A549 (cell line): ENCODE measurements around the gene SRCIN1.

Experiments
- CBX8 ChIP-seq: fragments of 200-600 bp; sonication (generic); IDR thresholded peaks from 2 replicates; pipeline ENCODE4 v1.6.1; 2016
- CHD4 ChIP-seq: fragments of 200-600 bp; sonication (generic); IDR thresholded peaks from 2 replicates; pipeline ENCODE4 v1.6.1; 2016; ENCODE audit warnings: antibody characterized with exemption, mild to moderate bottlenecking, borderline replicate concordance
- EP300 ChIP-seq, 2 experiments: fragments of >200 bp; sonication (Bioruptor Twin); formaldehyde crosslinking; IDR thresholded peaks; 2 replicates in 1 of 2; 3 replicates in 1 of 2; pipeline ENCODE4 v1.6.1; 2016 to 2017
- FOSB ChIP-seq: fragments of 250-450 bp; sonication (Bioruptor Pico); IDR thresholded peaks from 2 replicates; pipeline ENCODE4 v1.5.0; 2020; ENCODE audit warnings: mild to moderate bottlenecking, moderate library complexity
- POLR2A ChIP-seq: IDR thresholded peaks from 2 replicates; pipeline ENCODE4 v1.6.1; 2012; ENCODE audit warnings: mild to moderate bottlenecking, low read length
- TF ChIP-seq, protein P1 (sequence below): IDR thresholded peaks from 2 replicates; pipeline ENCODE4 v1.6.1; 2012

DNA sequence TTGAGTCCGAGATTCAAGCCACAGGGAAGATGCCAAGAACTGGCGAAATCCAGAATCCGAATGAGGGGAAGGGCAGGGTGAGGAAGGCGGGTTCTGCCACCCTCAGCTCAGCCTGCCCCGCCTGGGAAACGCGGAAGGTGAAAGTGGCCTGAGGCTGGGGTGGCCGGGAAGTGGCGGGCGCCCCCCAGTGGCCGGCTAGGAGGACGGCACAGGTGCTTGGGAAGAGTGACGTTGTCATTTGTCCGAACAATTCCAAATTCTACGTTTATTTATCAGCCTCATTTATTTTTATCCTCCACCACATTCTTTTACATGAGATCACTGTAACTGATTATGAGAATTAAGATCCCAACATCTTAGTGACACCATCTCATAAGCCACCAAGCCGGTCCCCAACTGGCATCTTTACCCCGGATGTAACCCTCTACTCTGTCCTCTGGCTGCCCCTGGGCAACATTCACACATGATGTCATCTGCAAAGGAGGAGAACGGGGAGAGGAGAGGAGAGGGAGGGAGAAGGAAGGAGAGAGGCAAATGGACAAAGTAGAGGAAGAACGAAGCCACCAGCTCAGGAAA lies 21.3 kb downstream of the SRCIN1 start:
- TF ChIP-seq CHD4 (no peak), EP300 (IDR thresholded peaks at IDR 0.05) (no peak), FOSB (CRISPR knock-in tag) (no peak), POLR2A (no peak), CBX8 (no peak)
- TF ChIP-seq, protein P1, sequence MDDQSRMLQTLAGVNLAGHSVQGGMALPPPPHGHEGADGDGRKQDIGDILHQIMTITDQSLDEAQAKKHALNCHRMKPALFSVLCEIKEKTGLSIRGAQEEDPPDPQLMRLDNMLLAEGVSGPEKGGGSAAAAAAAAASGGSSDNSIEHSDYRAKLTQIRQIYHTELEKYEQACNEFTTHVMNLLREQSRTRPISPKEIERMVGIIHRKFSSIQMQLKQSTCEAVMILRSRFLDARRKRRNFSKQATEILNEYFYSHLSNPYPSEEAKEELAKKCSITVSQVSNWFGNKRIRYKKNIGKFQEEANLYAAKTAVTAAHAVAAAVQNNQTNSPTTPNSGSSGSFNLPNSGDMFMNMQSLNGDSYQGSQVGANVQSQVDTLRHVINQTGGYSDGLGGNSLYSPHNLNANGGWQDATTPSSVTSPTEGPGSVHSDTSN = no peak
